HepG2 (cell line): ENCODE results near the gene STYXL1. TPM values are rescaled to one million over a fixed set of nuclear protein-coding genes. Genes with fewer than 3 reads are reported as not detected.

Experiments
- ATAC-seq: fragments of 200-7000 bp; cut with Tn5 transposase; 3 replicates; pipeline ENCODE4 v1.9.1; 2020; ENCODE audit warnings: mild to moderate bottlenecking, moderate library complexity
- BruUV-seq: library from RNA; stranded (reverse); fragments of 400-500 nt; replicated peaks from 2 replicates; lab custom pipeline; 2021; lab: Mats Ljungman, UMichigan
- CTCF ChIA-PET: fragments of 300-600 bp; formaldehyde crosslinking; extraction: SDS; loops from one replicate; lab custom pipeline; 2021; ENCODE audit warnings: low total read pairs, inconsistent platforms, low intra/inter-chr PET ratio; lab: Yijun Ruan, JAX
- POLR2A ChIA-PET: fragments of 350-600 bp; sonication (Branson Sonifier 250); formaldehyde crosslinking; loops from one replicate; lab custom pipeline; 2020; ENCODE audit warnings: antibody characterized with exemption, inconsistent platforms; lab: Yijun Ruan, JAX
- DNase-seq: peaks from one replicate; pipeline ENCODE4 v3.0.0-alpha.2; 2015; ENCODE audit warnings: low spot score
- FAIRE-seq: peaks from 3 replicates; lab custom pipeline; 2011; peaks lifted over from hg19 to GRCh38; lab: Jason Lieb, UNC
- H2AFZ ChIP-seq: one replicate; pipeline ENCODE4 v1.6.1; 2011; ENCODE audit warnings: low read length, inconsistent platforms
- H3K27ac ChIP-seq: fragments of 300-600 bp; 3 replicates; pipeline ENCODE4 v1.8.0; 2011; ENCODE audit warnings: mixed run types, mild to moderate bottlenecking, mixed read lengths, low read length, inconsistent platforms; ENCODE audit not compliant: insufficient read depth; ENCODE audit errors: extremely low read length
- H3K27me3 ChIP-seq, 2 experiments: fragments of 200-600 bp in 1 of 2; 2 replicates in 1 of 2; 3 replicates in 1 of 2; pipeline versions ENCODE4 v1.6.0 to v1.8.0; 2011; ENCODE audit warnings: low read length in 2 of 2, mild to moderate bottlenecking in 2 of 2, moderate library complexity in 2 of 2, inconsistent platforms in 1 of 2; ENCODE audit not compliant: insufficient read depth in 2 of 2, control insufficient read depth in 1 of 2
- H3K36me3 ChIP-seq, 2 experiments: fragments of 200-600 bp in 1 of 2; replicated peaks in 1 of 2; 2 replicates in 1 of 2; 3 replicates in 1 of 2; pipeline versions ENCODE4 v1.5.1 to v1.8.0; 2011; ENCODE audit warnings: low read length in 2 of 2, inconsistent platforms in 1 of 2; ENCODE audit not compliant: insufficient read depth in 2 of 2, control insufficient read depth in 1 of 2
- H3K4me1 ChIP-seq: 2 replicates; pipeline ENCODE4 v1.5.1; 2012; ENCODE audit warnings: low read length, inconsistent platforms; ENCODE audit not compliant: insufficient read depth
- H3K4me2 ChIP-seq: 2 replicates; pipeline ENCODE4 v1.6.0; 2011; ENCODE audit warnings: low read depth, low read length, inconsistent platforms
- H3K4me3 ChIP-seq, 3 experiments: fragments of 200-600 bp in 1 of 3; sonication (generic), shearing (Covaris generic) in 1 of 3; replicated peaks in 1 of 3; 2 replicates each; pipeline ENCODE4 v1.5.1; 2011 to 2016; ENCODE audit warnings: low read length in 3 of 3, inconsistent platforms in 2 of 3, low read depth in 2 of 3, mild to moderate bottlenecking in 2 of 3, control low read depth in 1 of 3, mixed read lengths in 1 of 3; ENCODE audit not compliant: insufficient read depth in 1 of 3
- H3K79me2 ChIP-seq: one replicate; pipeline ENCODE4 v1.6.1; 2011; ENCODE audit warnings: low read length, inconsistent platforms; ENCODE audit not compliant: insufficient read depth
- H3K9ac ChIP-seq: 2 replicates; pipeline ENCODE4 v1.6.0; 2011; ENCODE audit warnings: mild to moderate bottlenecking, low read depth, low read length, inconsistent platforms; ENCODE audit not compliant: insufficient read depth
- H3K9me3 ChIP-seq: 2 replicates; pipeline ENCODE4 v1.5.1; 2012; ENCODE audit warnings: mild to moderate bottlenecking, low read length
- H4K20me1 ChIP-seq: 2 replicates; pipeline ENCODE4 v1.6.0; 2011; ENCODE audit warnings: inconsistent platforms, mild to moderate bottlenecking, low read length, moderate library complexity; ENCODE audit not compliant: insufficient read depth
- AGO1 ChIP-seq: fragments of 200-400 bp; formaldehyde crosslinking; IDR thresholded peaks from 2 replicates; pipeline ENCODE4 v1.6.1; 2017; ENCODE audit warnings: mild to moderate bottlenecking, low read depth, low read length, moderate library complexity; ENCODE audit not compliant: poor library complexity, severe bottlenecking
- AGO2 ChIP-seq: fragments of 200-400 bp; formaldehyde crosslinking; optimal IDR thresholded peaks from 2 replicates; pipeline ENCODE3; 2017; ENCODE audit warnings: mild to moderate bottlenecking, low read depth, low read length, moderate library complexity
- ISX ChIP-seq: sonication (generic); formaldehyde crosslinking; conservative IDR thresholded peaks from 2 replicates; pipeline ENCODE4 v1.5.0; 2020; ENCODE audit warnings: missing genetic modification reagents
- RBFOX2 ChIP-seq: fragments of 200-400 bp; formaldehyde crosslinking; IDR thresholded peaks from 2 replicates; pipeline ENCODE4 v1.6.1; 2017; ENCODE audit warnings: low read depth, mild to moderate bottlenecking, low read length
- RBM22 ChIP-seq: fragments of 200-400 bp; formaldehyde crosslinking; optimal IDR thresholded peaks from 2 replicates; pipeline ENCODE3; 2017; ENCODE audit warnings: mild to moderate bottlenecking, low read length, moderate library complexity
- TRIM22 ChIP-seq: fragments of 450-650 bp; IDR thresholded peaks from 2 replicates; pipeline ENCODE4 v1.6.1; 2017
- ZNF124 ChIP-seq: sonication (generic); formaldehyde crosslinking; IDR thresholded peaks from 2 replicates; pipeline ENCODE4 v1.4.0; 2020; ENCODE audit warnings: missing genetic modification reagents
- WGBS: methylation state at CpG from one replicate; pipeline ENCODE4 v1.1.6; 2017; ENCODE audit warnings: low lambda C conversion rate; 5-methylcytosine and 5-hydroxymethylcytosine counted together
- in situ Hi-C: cut with HindIII; loops from 2 replicates; pipeline ENCODE4 v1.10.0; 2017; ENCODE audit warnings: low pct_unique_long_range_greater_than_20kb; ENCODE audit not compliant: extremely low pct_ligation_motif_present
- intact Hi-C: fragments of 100-400 bp; cut with micrococcal nuclease; formaldehyde crosslinking; loops from one replicate; pipeline ENCODE4 v1.10.0; 2022; ENCODE audit not compliant: unreplicated experiment
- polyA plus RNA-seq, 8 experiments: library from polyadenylated mRNA; depleted of rRNA in 3 of 8; stranded (reverse) in 7 of 8; unstranded in 1 of 8; fragments of >200 nt; fragmentation: Illumina TruSeq in 4 of 8; extraction: Trizol in 4 of 8; gene quantifications; 2 replicates each; pipeline versions ENCODE4 v1.2.1 to v1.2.3, GENCODE V29; 2011 to 2016; ENCODE audit warnings: low read depth in 4 of 8, missing spikeins in 1 of 8, mixed read lengths in 1 of 8; ENCODE audit not compliant: insufficient read depth in 1 of 8
- total RNA-seq, 5 experiments: library from RNA; depleted of rRNA; stranded (reverse); fragments of >200 nt; fragmentation: Illumina TruSeq; extraction: Trizol; gene quantifications; 2 replicates each; pipeline ENCODE4 v1.2.3, GENCODE V29; 2016; ENCODE audit warnings: low read depth in 1 of 5
- TF ChIP-seq, protein P1 (sequence below): sonication (generic); formaldehyde crosslinking; IDR thresholded peaks from 2 replicates; pipeline ENCODE4 v1.4.0; 2020; ENCODE audit warnings: missing genetic modification reagents, borderline replicate concordance

STYXL1 gene
- total and polyA plus RNA-seq, 2 of the 13 experiments (the other 11 are each of a cell fraction or from before 2014, with no cell fraction given), result 23.9 to 38.3 TPM

GRCh38 chr7:75985518-75986146, 62.2 kb downstream of the STYXL1 start (continued):
- TF ChIP-seq, protein P1, sequence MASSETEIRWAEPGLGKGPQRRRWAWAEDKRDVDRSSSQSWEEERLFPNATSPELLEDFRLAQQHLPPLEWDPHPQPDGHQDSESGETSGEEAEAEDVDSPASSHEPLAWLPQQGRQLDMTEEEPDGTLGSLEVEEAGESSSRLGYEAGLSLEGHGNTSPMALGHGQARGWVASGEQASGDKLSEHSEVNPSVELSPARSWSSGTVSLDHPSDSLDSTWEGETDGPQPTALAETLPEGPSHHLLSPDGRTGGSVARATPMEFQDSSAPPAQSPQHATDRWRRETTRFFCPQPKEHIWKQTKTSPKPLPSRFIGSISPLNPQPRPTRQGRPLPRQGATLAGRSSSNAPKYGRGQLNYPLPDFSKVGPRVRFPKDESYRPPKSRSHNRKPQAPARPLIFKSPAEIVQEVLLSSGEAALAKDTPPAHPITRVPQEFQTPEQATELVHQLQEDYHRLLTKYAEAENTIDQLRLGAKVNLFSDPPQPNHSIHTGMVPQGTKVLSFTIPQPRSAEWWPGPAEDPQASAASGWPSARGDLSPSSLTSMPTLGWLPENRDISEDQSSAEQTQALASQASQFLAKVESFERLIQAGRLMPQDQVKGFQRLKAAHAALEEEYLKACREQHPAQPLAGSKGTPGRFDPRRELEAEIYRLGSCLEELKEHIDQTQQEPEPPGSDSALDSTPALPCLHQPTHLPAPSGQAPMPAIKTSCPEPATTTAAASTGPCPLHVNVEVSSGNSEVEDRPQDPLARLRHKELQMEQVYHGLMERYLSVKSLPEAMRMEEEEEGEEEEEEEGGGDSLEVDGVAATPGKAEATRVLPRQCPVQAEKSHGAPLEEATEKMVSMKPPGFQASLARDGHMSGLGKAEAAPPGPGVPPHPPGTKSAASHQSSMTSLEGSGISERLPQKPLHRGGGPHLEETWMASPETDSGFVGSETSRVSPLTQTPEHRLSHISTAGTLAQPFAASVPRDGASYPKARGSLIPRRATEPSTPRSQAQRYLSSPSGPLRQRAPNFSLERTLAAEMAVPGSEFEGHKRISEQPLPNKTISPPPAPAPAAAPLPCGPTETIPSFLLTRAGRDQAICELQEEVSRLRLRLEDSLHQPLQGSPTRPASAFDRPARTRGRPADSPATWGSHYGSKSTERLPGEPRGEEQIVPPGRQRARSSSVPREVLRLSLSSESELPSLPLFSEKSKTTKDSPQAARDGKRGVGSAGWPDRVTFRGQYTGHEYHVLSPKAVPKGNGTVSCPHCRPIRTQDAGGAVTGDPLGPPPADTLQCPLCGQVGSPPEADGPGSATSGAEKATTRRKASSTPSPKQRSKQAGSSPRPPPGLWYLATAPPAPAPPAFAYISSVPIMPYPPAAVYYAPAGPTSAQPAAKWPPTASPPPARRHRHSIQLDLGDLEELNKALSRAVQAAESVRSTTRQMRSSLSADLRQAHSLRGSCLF (CRISPR knock-in tag), result no peak
- TF ChIP-seq ZNF124 (no peak), ISX (CRISPR knock-in tag) (no peak)

DNA sequence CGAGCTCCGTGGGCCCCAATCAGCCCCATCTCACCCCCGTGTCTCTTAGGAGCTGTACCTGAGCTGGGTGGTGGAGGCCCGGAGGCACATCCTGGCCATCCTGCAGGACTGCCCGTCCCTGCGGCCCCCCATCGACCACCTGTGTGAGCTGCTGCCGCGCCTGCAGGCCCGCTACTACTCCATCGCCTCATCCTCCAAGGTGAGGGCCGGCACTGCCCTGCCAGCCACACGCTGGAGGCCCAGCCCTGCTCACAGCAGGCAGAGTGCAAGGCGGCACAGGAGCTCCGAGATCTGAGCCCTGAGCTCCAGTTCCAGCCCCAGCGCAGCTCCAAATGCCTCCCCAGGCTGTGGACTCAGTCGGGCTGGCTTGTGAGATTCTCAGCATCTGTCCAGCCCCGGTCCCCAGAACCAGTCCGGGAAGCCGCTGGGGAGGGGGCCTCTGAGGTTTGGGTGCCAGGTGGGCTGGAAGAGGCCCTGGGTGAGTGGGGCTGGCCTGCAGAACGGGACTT, 62.7 kb downstream of the STYXL1 start:
- TF ChIP-seq AGO2 (peak; percentile 77), RBM22 (peak; percentile 9), TRIM22 (no peak), AGO1 (peak; percentile 57), RBFOX2 (peak; percentile 36)
- no peak overlapping the region for H3K27ac ChIP-seq

More for the DNA sequence above, 62.7 kb downstream of the STYXL1 start:
- H3K27me3 ChIP-seq, result no peaks in the 10 kb centered on the region
- H3K79me2 ChIP-seq, result no peaks in the 10 kb centered on the region
- H3K4me3 ChIP-seq, result no peak overlapping the region
- CTCF ChIA-PET, result no interaction called here
- peaks cover 4% of the 10 kb centered on the region; the same call in 1 of the 2 replicates for H4K20me1 ChIP-seq
- H3K9ac ChIP-seq, result no peak overlapping the region
- POLR2A ChIA-PET, result interaction anchor here (1.3 kb wide), 1 partner anchor 8 kb away, joined by 6 read pairs; no protein-coding TSS in a partner anchor
- no peak for DNase-seq
- no TSS peak for BruUV-seq
- WGBS, result 96% methylated on average over 10 of the region's 21 CpGs
- intact Hi-C loops (no loop called here), in situ Hi-C loops (no loop called here)
- H3K36me3 ChIP-seq, result peaks cover 46 to 78% of the 10 kb centered on the region in 2 experiments
- no peak for FAIRE-seq
- H2AFZ ChIP-seq, result no peak overlapping the region
- H3K9me3 ChIP-seq, result no peaks in the 10 kb centered on the region
- H3K4me1 ChIP-seq, result peaks cover 9% of the 10 kb centered on the region
- no peak for ATAC-seq
- no peak overlapping the region for H3K4me2 ChIP-seq
